GM21423 (cell line): ENCODE data around the gene CALML3.
"Not testable (repeated sequence)": the region's sequence is repeated elsewhere in the genome, so short reads cannot be mapped to it uniquely, and the experiment has no call there.

Experiments used
- ATAC-seq: cut with Tn5 transposase; IDR thresholded peaks from one replicate; pipeline ENCODE4 v1.9.1; 2021; ENCODE audit warnings: mild to moderate bottlenecking, moderate library complexity; ENCODE audit not compliant: unreplicated experiment

Gene CALML3

GRCh38 chr10:5552376-5553321 lies 27.9 kb downstream of the CALML3 start:
- ATAC-seq: no peak

DNA sequence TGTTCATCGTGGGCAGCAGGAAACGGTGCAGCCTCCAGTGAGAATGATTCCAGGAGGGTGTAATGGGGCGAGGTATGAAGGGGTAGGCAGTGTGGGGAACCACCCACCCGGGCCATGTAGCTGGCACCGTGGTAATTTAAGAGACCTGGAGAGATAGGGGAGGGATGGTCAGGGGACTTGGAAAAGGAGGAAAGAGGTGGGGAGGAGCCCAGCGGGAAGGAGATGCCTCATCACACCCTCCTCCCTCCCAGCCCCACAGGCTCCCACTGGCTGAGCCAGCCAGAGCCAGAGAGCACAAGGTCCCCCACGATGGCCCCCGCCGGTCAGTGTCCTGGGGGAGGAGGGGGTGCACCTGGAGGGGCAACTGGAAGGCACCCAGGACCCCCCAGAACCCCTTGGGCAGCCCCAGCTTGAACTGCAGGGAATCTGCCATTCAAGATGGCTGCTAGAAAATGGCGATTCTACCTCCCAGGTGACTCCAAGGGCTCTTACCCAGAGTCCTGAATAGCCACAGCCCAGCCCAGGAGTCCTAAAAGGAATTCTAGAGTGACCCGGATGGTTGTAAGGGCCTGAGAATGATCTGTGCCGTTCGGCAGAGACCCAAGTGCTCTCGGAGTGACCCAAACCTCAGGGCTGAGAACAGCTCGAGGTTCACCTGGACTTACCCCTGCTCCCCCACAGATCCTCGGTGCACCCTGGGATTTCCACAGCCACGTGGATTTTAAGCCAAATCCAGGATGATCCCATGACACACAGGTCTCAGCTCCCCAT lies 28.8 kb downstream of the CALML3 start:
- ATAC-seq: no peak

DNA sequence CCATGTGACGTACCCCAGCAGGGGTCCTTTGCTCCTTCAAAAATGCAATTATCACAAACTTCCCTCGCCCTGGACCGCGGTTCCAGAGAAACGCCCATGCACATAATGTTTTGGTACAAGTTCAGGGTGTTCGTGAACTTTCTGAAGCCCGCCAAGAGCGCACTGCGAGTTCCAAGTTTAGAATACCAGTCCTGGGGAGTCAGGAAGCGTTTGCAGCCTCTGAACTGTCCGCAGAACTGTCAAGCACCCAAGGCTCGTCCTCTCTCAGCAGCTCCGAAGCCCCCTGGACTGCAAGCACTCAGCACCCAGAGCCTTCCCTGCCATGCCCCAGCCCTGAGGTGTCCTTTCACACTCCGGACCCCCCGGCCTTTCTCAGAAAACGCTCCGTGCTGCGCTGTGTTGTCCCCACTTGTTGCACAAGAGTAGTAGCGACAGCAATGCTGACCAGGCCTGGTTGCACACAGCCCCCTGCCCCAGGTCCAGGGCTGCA lies 30.3 kb downstream of the CALML3 start:
- no peak for ATAC-seq

DNA sequence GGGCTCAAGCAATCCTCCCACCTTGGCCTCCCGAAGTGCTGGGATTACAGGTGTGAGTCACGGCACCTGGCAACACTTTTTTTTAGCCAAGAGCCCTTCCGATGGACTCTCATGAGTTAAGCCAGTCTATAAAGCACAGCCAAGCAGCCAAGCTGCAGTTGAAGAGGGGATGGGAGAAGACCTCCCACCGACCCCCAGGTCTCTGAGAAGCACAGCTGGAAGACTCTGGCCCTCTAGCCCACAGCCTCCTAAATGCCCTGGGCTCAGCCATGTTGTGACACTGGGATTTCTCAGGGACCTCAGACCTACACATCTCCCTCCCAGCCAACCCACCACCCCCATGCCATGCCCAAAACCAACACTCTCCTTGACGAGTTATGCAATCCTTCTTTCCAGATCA lies 31.1 kb downstream of the CALML3 start:
- ATAC-seq: no peak

DNA sequence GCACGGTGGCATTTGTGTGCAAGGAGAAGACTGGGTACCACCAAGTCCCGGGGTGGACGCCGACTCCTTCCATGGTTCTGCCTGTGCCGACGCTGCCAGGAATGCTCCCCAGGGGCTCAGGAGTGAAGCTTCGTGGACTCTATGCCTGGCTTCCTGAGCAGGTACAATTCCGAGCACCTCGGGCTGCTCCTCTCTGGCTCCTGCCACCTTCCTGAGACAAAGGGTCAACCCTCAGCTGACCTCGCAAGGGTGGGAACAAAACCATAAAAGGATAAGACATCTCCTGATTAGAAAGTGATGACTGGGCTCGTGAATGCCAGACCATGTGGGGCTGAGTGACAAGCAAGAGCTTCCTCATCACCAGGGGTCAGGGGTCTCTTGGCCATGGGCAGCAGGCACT lies 31.8 kb downstream of the CALML3 start:
- no peak for ATAC-seq

DNA sequence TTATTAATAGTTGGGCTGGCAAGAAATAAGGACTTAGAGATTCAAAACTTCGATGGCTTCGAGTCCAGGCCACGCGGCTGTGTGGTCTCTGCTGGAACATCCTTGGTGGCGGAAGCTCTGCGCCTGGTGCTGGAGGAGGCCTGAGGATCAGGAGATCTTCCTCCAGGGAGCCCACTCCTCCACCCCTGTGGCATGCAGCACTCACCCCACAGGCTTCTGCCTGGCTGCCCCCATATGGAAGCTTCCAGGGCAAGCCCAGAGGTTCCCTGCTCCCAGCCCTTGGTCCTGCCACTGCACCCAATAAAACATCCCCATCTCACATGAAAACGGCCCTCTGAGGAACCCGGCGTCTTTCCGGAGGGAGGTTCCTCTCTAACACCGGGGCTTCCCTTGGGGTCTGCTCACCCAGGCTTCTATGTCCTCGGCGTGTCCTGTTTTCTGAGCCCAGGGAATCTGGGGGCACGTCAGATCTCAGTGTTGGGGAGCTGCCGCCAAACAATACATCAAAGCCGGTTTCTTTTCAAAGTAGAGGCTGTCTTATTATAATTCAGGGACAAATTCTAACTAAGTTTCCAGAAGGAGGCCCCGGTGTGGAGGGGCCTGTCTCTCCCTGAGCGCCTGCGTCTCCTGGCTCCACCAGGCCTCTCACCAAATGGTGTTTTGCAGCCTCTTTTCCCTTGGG lies 32.4 kb downstream of the CALML3 start:
- no peak for ATAC-seq

- no peak for ATAC-seq
Observed at GRCh38 chr10:5557799-5558771, 33.3 kb downstream of the CALML3 start.

DNA sequence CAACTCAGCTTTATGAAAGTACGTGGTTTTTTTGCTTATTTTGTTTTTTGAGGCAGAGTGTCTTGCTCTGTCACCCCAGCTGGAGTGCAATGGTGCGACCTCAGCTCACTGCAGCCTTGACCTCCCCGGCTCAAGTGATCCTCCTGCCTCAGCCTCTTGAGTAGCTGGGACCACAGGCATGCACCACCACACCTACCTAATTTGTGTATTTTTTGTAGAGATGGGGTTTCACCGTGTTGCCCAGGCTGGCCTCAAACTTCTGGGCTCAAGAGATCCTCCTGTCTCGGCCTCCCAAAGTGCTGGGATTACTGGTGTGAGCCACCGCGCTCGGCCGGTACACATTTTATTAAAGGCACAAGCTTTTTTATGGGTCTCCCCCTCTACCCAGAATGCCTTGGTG lies 34.3 kb downstream of the CALML3 start:
- ATAC-seq: not testable (repeated sequence)

- no peak for ATAC-seq
Observed at GRCh38 chr10:5559642-5560141, 34.9 kb downstream of the CALML3 start.

DNA sequence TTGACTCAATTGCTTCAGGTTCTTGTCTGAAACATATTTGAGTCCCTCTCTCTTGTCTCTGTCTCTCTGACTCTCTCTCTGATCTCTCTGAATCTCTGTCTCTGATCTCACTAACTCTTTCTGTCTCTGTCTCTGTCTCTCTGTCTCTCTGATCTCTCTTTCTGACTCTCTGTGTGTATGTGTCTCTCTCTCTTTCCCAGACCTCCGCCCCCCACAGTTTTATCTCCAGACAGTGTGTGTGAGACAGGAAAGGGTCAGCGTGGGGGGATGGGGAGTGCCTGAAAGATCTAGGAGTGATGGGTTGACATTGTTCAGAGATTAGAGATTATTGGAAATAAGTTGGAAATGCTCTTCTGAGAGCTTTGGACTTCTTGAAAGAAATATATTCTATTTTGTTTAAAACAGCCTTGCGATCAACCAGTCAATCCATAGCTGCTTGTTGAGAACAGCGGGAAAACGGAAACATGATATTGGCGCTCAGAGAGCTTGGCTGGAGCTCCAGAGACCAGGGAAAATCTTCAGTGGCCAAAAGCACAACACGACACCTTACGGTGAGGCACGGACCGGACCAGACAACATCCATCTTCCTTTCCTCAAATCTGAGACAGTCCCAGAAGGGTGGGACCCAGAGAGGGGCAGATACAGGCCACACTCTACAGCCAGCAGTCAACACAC lies 35.5 kb downstream of the CALML3 start:
- no peak for ATAC-seq

DNA sequence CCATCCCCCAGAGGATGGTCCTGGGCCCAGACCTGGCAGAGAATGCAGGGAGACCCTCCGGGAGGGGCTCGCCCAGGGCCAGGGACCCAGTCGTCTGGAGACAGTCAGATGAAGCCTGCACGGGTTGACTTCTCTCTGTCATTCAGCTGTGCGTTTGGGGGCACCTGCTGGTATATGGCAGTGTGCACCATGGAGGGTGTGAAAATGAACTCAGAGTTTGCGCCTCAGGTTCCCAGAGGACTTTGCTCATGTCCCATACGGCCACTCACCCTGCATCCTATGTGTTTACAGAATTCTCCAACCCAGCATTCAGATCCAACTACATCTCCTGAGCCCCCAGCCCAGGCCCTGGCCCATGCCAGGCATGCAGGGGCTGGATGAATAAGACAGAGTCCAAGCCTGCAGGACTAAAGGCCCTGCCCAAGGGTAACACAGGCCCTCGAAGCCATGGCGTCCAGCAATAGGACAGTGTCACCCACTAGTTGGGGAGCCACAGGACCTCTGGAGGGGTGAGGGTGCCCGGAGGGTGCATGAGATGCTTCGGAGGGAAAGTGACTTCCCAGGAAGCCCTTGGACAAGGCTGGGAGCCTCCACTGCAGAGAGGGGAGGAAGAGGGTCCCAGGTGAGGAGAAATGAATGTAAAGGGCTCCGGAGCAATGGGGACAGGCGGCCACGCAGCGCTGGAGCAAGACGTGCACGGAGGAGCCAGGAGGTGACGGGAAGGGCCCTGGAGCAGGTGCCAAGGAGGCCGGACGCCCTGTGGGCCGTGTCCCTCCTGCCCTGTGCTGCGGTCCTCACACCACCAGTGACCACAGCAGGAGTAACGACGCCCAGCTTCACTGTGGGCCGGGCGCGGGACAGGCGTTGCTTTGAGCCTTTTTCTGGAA lies 36.3 kb downstream of the CALML3 start:
- ATAC-seq: no peak

GRCh38 chr10:5561704-5562645 lies 37.2 kb downstream of the CALML3 start:
- no peak for ATAC-seq

DNA sequence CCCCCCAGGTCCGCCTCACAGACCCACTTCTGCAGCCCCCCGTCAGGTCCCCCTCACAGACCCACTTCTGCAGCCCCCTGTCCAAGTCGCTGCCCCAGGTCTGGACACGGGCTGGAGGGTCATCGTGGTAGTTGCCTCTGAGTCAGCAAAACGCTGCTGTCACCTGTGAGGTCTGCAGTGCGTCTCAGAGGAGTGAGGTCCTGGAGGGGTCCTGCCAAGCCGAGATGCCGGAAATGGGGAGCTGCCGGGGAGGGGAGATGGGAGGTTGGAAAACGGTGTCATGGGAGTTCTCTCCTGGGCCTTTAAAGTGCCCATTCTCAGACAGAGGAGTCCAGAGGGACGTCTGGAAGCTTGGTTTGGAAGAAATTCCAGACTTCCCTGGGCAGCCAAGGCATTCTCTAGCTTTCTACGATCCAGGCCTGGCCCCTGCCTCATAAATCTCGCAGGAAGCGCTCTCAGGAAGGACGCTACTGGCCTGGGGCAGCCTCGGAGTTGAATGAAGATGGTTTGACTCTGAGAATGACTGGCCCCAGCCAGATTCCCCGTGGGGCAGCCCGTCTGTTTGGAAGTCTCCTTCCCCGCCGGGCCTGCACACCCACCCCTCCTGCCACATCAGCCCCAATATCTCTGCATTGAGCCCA lies 38.7 kb downstream of the CALML3 start:
- ATAC-seq: no peak

DNA sequence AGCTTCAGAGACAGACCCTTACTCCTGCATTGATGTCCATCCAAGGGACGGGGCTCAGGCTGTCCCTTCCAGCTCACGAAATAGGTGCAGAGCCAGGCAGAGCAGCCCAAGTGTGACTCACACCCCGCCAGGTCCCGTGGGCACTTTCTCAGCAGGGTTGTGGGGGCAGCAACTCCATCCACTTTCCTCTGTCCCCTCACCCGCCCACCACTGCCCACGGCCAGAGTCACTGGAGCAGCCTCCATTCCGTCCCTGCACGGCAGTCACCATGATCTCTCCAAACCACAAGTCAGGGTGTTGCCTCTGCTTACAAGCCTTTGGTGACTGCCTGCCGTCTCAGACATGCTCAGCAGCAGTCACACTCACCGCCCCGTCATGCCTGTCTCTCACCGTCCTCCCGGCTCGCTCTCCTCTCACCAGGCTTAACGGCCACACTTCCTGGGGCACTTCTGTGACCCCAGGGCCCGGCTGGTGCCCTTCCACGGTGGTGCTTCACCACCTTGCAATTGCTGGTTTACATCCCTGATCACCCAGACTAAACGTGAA lies 39.3 kb downstream of the CALML3 start:
- no peak for ATAC-seq

DNA sequence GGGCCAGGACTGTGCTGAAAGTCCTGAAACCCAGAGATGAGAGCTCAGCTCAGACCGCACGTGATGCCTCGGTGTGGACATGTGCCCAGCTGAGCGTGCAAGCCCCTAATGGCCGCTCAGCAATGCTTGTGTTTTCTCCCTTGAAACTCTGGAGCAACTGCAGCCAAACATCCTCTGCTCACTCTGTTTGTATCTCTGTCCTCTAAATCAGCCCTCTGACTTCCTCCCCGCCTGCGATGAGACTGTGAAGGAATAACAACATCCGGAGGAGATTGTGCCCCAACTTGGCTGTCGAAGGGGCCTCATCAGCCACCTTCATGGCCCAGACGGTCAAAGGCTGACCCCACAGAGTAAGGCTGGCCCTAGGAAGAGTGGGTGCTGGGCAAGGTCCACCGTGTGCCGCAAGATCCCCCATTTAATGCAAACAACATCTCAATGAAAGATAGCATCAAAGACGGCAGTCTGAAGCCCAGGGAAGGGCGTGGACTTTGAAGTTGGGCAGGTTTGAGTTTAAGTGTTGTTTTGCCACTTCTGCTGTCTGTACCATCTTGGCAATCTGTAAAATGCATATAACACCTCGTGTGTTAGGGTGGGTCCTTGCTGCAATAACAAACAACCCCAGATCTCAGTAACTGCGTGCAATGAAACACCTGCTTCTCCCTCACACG lies 39.9 kb downstream of the CALML3 start:
- no peak for ATAC-seq

GRCh38 chr10:5565205-5565545 lies 40.4 kb downstream of the CALML3 start:
- ATAC-seq: no peak
